COR-L47 (cell line): ENCODE results near the gene ZNF185.

Experiments
- DNase-seq: peaks from one replicate; lab custom pipeline; 2025; lab: John Stamatoyannopoulos, UW

Gene ZNF185

DNA sequence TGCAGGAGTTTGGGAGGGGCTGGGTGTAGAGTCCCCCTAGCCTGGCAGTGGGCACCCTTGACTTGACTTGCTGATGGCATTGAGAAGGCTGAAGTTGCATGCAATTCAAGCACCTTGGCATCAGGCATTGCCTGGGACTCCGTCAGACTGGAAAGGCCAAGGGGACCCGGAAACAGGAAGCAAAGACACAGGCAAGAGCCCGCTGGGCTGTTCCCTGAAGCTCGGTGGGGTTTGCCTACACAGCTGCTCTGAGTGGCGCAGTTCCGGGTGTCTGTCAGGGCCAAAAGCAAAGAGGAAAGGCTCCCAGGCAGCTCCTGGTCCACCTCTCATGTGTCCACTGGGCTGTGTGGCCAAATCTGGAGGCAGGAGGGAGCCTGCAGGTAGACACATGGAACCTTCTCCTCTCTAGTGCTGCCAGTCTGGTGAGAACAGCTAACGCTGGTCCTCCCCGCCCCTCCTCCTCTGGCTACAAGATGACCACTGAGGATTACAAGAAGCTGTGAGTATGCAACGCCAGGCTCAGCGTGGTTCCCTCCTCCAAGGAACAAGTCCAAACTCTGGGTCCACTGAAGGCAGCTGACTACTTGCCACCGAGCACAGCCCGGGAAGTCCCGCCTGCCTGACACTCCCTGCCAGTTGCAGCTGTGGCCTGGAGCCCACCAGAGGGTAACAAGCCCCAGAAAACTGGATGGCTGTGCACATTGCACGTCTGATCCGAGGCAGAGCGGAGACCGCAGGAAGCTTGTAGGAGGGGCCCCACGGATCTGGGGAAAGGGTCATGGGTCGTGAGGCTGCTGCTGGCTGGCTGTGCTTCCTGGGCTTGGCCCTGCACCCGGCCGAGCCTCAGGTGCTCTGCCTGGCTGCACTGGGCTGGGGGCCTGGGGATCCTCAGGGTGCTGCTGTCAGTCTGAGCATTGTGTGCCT, 20.1 kb downstream of the ZNF185 start:
- DNase-seq: no peak

DNA sequence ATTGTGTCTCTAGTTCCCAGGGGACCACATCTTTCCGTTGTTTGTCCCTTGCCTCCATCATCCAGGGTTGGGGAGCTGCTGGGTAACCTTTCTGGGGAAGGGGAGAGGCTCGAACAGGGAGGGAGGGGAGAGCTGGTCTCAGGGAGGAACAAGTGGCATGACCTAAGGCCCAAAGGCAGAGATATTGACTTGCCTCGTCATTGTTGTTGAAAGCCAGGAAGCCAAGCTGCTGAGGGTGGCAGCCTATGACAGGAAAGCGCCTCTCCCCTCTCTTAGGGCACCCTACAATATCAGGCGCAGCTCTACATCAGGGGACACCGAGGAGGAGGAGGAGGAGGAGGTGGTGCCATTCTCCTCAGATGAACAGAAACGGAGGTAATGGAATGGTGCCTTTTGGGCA, 20.8 kb downstream of the ZNF185 start:
- DNase-seq: no peak

DNA sequence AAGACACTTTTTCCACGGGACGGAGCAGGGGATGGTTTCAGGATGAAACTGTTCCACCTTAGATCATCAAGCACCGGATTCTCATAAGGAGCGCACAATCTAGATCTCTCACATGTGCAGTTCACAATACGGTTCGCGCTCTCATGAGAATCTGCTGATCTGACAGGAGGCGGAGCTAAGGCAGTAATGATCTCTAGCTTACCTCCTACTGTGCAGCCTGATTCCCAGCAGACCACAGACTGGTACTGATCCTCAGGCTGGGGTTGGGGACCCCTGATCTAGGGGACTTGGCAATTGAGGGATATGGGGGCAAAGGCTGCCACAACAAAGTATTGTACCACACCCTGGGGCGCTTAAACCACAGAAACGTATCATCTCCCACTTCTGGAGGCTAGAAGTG, 25.7 kb downstream of the ZNF185 start:
- no peak for DNase-seq

DNA sequence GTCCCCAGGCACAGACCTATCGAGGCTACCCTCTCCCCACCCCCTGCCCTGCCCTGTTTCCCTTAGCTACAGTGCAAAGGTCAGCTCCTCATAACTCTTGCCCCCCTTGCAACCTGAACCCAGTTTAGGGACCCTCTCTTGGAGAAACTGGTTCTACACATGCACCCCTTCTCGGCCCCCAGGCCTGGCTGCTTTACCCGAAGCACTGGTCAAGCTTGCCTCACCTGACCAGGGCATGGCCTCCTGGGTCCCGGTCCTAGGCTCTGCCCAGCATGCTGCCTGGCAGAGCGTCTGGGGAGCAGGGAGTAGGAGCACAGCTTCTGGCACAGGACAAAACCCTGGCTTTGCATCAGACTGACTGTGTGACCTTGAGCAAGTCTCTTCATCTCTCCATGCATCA, 28.0 kb downstream of the ZNF185 start:
- DNase-seq: no peak

DNA sequence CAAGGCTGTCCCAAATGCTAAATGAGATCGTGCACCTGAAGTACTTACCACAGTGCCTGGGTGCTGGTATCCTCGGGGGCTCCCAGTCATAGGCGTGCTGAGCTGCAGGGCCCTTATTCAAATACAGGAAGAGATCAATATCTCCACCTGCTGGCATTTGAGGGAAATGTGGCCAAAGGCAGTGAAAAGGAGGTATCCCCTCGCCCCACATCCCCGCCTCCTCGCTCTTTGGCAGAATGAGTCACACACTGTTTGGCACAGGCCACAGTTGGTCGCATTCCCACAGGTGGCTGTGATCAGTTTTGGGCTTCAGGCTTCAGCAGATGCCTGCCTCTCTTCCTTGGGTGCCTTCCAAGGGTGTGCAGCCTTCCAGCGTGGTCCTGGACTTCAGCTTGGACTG, 28.4 kb downstream of the ZNF185 start:
- peak; percentile 36 for DNase-seq

DNA sequence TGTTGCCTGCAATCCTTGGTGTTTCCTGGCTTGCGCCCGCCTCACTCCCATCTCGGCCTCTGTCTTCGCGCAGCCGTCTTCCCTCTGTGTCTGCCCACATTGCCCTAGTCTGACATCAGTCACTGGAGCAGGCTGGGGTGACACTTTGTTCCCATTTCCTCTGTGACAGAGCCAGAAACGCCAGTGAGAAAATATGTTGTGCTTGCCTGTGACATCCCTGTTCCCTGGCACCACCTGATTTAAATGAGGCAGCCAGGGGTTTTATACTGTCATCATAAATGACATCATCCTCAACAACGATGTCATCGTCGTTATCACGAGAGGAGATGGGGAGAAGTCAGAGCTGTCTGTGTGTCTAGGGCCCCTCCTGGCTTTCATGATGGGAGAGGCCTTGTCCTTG, 29.1 kb downstream of the ZNF185 start:
- DNase-seq: no peak

DNA sequence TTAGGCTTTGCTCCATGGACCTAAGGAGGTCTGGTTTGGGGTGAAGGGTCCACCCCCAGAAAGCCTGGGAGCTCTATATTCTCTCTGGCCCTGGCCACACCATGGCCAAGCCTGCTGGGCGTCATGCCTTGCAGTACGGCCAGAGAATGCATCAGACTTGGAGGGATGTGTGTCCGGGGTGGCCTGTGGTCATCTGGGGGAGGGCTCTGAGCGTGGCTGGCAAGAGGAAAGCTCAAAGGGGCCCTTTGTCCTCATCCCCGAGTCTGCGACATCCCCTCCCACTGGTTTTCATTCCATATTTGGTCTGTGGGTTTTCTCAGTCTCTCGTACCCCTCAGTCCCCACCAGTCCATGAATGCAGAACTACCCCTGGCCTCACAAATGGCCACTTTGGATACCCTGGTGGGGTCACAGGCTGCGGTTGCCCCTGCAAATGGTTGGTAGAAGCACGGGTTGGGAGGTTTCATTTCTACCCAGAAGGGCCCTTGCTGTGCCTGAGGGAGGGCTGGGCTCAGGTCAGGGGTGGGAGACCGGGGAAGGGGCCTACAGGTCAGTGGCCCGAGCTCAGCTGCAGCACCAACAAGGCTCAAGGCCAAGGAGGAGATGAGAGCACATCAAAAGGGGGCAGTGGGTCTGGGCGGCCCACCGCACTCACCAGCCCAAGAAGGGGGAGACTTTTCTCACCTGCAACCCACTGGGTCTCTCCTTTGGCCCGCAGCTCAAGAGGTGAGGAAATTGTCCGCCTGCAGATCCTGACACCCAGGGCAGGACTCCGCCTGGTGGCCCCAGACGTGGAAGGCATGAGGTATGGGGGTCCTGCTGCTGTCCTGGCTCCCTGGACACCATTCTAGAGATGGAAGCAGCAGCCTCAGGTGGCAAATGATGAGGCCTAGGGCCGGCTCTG, 30.2 kb downstream of the ZNF185 start:
- no peak for DNase-seq

DNA sequence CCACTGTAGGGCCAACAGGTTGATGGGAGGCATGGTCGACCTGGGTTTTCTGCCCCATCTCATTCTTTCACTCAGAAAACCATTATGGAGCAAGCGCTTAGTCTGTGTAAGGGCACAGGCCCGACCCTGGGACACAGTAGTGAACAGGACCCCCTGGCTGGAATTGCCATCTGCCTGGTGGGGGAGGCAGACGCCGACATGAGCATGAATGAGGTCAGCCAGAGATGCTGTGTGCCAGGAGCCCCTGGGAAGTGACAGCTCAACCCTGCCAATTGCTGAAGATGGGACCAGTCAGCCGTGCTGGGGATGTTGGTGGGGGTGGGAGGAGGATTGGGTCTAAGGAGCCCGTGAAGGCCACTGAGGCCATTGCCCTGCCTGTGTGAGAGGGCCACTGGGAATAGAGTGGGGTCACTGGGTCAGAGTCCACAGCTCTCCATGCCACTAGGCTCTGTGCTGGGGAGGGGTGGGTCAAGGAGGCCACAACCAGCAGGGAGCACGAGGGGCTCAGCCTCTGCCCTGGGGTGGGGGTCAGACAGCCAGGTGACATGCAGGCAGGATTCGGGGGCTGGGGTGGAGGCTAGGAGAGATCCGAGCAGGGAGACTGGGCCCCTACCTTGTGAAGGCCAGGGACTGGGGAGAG, 31.0 kb downstream of the ZNF185 start:
- no peak for DNase-seq

DNA sequence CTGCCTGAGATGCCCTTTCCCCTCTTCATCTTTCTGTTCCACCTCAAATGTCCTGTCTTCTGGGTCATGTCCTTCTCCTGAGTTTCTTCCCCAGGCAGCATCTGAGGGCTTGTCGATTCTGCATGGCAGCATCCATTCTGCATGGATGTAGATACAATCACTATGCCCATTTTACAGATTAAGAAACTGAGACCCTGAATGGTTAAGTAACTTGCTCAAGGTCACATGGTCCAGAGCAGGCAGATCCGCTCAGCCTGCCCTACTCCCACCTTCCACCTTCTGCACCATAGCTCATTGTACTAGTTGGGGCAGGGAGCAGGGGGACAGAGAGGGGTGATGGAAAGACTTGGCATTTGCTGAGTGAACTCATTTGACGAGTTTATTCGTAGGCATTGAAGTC, 32.0 kb downstream of the ZNF185 start:
- no peak for DNase-seq

DNA sequence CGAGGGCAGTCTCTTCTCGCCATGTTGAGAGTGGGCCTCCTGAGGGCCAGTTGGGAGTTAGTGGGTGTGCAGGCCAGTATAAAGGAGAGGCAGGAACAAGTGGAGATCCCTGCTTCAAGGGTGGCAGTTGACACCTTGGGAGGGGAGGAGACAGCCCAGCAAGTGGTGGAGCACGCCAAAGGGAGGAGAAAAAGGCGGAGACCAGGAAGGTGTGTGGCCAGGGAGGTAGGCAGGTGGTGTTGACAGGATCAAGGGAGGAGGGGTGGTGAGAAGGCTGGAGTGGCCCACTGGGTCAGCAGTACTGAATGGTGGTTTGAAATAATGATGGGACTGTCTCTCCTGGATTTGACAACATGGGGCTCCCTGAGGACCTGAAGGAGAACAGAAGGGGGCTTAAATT, 32.6 kb downstream of the ZNF185 start:
- DNase-seq: no peak

DNA sequence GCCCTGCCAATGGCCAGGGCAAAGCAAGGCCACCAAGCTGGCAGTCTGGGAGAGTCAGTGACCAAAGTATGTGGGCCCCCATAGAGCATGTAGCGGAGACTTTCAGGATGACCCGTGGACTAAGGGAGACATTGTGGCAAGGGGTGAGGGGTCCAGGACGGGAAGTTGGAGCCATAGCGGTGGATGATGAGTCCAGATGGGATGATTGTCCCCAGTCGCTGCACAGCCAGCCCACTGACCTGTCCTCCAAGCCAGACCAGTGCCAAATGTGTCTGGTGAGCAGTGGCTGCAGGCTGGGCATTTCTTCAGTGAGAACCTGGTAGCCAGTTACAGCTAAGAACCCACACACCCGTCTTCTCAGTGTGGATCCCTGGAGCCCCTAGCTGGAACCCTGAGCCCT, 34.3 kb downstream of the ZNF185 start:
- DNase-seq: no peak

DNA sequence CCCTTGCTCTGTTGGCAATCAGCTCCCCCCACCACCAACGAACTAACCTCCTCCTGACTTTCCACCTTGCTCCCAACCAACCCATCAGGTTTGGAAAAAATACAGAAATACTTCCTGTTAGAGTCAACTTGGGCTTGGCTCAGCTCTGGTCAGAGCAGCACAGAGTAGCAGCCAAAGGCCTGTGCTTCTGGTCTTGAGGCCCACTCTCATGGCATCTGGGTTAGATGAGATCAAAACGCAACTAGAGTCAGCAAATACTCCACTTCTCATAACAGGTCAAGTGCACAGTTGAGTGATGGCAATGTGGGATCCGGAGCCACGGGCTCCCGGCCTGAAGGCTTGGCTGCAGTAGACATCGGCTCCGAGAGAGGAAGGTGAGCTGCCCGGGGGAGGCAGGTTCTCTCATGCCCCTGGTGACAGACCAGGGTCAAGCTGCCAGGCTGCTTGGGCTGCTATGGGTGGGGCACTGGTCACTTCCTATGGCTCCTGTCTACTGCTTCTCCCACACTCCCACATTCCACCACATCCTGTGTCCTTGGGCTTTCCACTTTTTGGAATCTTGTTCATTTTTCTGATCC, 34.8 kb downstream of the ZNF185 start:
- no peak for DNase-seq

DNA sequence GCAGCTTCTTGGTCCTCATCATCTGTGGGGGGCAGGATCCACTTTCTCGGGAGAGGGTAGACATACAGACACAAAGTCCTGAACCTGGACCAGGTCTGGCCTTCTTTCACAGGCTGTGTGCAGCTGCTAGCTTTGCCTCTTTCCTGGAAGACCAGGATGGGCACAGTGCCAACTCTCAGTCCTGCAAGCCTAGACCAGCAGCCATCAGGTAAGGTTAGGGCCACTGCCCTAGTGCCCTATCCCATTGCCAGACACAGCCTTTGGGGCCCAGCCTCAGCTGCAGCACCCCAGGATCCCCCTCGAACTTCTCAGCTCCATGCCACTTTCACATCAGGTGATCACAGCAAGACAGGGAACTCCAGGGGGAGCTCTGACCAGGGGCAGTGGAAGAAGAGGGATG, 38.4 kb downstream of the ZNF185 start:
- DNase-seq: no peak

DNA sequence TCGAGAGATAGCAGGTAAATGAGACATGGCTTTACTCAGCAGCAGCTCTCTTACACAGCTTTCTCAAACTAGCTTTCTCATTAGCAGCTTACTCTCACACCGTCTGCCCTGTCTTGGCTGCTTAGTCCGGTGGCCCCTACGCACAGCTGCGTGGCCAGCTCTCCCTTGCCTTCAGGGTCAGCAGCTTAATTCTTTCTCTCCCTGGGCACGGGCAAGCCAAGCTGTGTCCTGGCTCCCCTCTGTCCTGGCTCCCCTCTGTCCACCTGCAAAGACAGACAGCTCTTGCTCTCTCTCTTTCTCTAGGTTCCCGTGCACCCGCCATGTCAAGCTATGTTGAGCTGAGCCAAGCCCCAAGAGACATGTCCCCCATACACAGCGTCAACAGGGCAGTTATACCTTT, 39.4 kb downstream of the ZNF185 start:
- no peak for DNase-seq

DNA sequence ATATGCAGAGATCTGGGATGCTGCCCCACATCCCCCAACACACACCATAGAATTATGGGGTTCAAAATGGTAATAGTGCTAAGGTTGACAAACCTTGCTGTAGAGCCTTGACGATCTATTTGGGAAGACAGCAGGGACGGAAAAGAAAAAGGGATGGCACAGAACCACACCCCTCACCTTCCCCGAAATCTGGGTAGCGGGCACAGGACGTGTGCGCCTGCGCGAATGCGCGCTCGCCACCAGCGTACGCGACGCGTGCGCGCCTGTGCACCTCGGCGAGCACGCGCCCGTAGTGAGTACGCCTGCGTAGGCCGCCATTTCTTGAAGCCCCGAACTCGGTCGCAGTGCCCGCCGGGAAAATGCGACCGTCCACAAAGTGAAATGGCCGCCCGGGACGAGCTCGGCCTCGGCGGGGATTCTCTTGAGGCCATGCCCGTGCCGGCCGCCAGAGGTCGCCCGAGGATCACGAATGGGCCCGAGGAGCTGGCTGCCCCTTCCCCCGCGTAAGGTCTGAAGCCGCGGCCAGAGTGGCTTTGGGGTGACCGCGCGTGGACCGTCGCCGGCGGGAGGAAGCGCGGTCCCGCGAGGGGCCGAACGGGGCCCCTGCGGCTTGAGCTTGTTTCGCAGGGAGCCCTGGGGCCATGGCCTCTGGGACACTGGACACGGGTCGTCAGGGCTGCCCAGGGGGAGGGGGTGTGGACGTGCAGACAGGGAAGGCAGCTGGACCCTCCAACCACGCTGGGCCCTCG, 43.6 kb downstream of the ZNF185 start:
- peak; percentile 89 for DNase-seq

DNA sequence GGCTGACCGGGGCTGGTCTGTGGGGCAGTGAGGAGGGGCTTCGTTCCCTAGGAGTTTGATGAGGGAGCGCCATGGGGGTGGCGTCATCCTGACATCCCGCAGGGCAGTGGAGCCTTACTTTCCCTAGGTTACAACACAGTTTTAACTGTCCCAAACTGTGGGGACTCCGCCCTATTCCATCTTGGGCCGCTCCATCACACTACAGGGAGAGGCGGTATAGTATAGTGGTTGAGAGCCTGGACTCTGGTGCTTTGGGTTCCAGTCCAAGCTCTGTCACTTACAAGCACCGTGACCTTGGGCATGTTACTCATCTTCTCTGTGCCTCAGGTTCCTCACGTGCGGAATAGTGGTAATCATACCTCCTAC, 44.2 kb downstream of the ZNF185 start:
- no peak for DNase-seq

DNA sequence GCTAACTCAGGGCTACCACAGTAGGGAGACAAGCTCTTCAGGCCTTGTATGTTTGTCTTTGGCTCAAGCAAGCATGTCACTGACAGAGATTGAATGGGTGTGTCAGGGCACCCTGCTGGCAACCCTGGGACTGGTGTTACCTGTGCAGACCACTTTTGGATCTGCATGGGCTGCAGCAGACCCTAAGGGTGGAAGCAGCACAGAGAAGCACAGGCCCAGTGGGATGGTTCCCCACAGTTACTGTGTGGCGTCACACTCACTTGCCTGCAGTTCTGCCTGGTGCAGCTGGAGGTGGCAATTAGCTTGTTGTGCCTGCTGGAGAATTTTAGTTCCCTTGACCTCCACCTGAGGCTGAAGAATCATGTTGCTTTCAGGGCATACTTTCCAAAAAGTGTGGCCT, 46.0 kb downstream of the ZNF185 start:
- no peak for DNase-seq

DNA sequence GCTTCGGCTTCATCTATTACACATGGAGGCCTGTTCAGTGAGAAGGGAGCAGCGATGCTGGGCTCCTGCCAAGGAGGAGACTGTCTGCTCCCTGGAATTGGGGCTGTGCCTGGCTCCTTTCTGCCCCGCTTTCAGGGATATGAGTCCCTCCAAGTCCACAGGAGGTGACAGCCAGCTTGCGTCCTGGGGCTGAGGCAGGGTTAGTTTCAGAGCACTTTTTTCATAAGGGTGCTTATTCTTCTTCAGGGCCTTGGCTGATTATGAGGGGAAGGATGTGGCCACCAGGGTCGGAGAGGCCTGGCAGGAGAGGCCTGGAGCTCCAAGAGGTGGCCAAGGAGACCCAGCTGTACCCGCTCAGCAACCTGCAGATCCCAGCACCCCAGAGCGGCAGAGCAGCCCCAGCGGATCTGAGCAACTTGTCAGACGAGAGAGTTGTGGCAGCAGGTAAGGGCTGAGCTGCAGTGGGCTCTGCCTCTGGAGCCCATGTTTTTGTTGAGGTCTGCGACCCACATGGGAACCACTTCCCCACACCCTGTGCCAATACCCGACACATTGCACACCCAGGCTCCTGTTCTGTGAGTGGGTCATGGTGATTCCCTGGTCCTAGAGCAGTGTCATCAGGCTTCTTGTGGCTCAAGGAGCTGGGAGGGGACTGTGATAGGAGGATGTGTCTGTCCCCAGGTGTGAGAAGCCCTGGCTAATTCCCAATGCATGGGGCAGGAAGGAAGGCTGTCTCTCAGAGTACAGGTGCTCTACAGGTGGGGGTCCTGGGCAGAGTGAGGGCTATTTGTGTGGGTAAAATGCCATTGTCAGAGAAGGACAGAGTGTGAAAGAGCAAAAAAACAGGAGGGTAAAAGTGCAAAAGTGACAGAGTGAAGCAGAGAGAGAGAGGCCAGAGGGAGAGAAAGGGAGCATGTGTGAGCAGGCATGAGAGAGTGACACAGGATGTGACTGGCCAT, 47.4 kb downstream of the ZNF185 start:
- no peak for DNase-seq

DNA sequence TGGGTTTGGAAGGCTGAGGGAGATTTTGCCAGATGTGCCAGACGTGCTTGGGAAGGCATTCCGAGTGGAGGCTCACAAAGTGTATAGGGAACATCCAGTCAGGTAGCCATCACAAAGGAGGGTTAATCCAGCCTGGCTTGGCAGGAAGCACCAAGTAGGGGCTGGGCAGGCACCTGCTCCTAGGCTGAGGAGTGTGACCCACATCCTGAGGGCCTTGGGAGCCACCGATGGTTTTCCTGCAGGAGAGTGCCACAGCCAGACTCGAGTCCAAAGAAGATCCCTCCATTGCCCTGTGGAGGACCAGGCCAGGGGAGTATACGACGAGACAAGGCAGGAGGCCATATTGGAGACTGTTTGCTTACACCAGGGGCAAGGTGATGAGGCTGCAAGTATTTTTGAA, 48.8 kb downstream of the ZNF185 start:
- no peak for DNase-seq
